ENCODE results near the gene LAMA5. TPM values are rescaled to one million over a fixed set of nuclear protein-coding genes. Genes with fewer than 3 reads are reported as not detected.

Gene LAMA5
- total and polyA plus RNA-seq, 2 experiments from 2014 or later = 201 to 298 TPM

DNA sequence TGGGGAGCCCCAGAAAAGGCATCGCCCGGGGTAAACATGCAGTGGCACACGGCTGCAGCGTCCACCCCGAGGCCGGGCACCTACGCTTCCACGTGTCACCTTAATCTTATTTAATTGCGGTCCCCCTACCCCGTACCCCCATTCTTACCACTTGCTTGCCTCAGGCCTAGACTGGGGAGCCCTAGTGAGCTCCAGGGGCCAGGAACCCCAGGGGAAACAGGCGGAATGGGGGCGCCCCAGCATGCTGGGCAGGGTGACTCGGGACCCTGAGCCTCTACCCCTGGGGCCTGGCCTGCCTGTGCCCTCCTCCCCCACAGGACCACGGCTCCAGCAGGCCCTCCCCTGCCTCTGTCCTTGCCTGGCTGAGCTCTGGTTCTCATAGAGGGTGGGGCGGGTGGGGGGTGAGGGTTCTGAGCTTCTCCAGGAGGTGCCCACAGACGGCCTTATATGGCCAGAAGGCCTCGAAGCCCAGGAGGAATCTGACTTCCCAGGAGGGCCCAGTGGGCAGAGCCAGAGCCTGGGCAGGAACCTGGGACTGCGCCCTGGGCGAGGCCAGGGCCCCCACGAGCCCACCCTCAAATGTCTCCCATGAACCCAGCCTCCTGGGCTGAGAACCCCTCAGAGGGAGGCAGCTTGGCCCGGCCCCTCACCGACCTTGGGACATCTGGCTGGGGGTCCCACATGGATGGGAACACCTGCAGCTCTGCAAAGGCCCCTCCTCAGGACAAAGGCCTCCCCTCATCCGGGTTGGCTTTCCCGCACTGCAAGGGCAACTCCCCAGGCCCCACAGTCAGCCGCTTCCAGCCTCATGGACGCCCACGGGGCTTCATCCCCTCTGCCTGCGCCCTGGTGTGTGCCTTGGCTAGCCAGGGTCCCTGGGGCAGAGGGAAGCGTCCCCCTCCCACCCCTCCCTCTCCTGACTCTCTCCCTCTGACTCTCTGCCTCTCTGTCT lies 5.2 kb upstream of the LAMA5 start (continued):
- no peak for TF ChIP-seq REST (IDR thresholded peaks at IDR 0.05; ENCODE audit: unreplicated experiment)
- TF ChIP-seq EZH2phosphoT487 (IDR thresholded peaks at IDR 0.05; ENCODE audit: unreplicated experiment) = no peak
- no peak for TF ChIP-seq CTCF (conservative IDR thresholded peaks at IDR 0.05; ENCODE audit: low read depth in 2 of 2)
- no peak for TF ChIP-seq ETS1 (IDR thresholded peaks at IDR 0.05)
- TF ChIP-seq JUNB (IDR thresholded peaks at IDR 0.05; ENCODE audit: unreplicated experiment) = no peak
- no peak for TF ChIP-seq ZNF114 (CRISPR knock-in tag; IDR thresholded peaks at IDR 0.05)
- no peak for TF ChIP-seq NANOG (IDR thresholded peaks at IDR 0.05; ENCODE audit: borderline replicate concordance)

DNA sequence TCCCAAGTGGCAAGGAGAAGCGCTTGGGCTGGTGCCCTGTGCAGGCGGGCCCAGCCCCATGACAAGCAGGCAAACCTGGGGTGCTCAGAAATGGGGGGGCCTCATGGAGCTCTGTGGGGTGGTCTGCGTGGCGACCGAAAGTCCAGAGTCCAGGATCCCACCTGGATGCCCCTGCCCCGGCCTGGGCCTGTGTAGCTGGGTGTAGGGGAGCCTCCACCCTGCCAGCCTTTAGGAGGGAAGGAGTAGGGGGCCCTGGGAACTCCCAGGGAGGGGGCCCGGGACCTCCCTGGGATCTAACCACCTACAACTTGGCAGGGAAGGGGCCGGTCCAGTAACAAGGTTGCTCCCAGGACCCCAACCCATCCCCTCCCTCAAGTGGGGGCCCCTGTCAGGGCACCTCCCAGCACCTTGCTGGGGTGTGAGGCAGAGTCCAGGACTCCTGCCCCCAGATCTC lies 4.5 kb upstream of the LAMA5 start:
- no peak overlapping the region for H3K4me2 ChIP-seq
- H3K4me1 ChIP-seq (ENCODE audit: insufficient read depth) = peaks cover 31% of the 10 kb centered on the region
- Mint-ChIP-seq H3K4me3 (no peak overlapping the region), H3K4me1 (peaks cover 35% of the 10 kb centered on the region), H3K9me3 (no peaks in the 10 kb centered on the region; the same call in 2 of the 3 replicates), H3K27ac (no peak overlapping the region), H3K36me3 (ENCODE audit: low read depth) (no peaks in the 10 kb centered on the region; the same call in 2 of the 3 replicates), H3K27me3 (ENCODE audit: insufficient read depth, low read depth, poor library complexity) (peaks cover 20% of the 10 kb centered on the region)
- H3K9me2 ChIP-seq (ENCODE audit: insufficient read depth) = no peaks in the 10 kb centered on the region
- no peak for DNase-seq (ENCODE audit: low spot score)
- no peak for ATAC-seq
- H3F3A ChIP-seq (replicated peaks; ENCODE audit: low read depth) = peaks cover 6% of the 10 kb centered on the region; the same call in 1 of the 2 replicates
- H3K4me3 ChIP-seq = no peak overlapping the region
- no peaks in the 10 kb centered on the region for H3K27me3 ChIP-seq (ENCODE audit: insufficient read depth)
- H2AFZ ChIP-seq = no peak overlapping the region
- H3K36me3 ChIP-seq (ENCODE audit: insufficient read depth) = no peaks in the 10 kb centered on the region
- H4K20me1 ChIP-seq (replicated peaks; ENCODE audit: insufficient read depth) = no peaks in the 10 kb centered on the region
- H3K27ac ChIP-seq (ENCODE audit: low read depth) = no peak overlapping the region
- peaks cover 2% of the 10 kb centered on the region; the same call in 1 of the 2 replicates for H3K79me2 ChIP-seq (replicated peaks; ENCODE audit: insufficient read depth)
- TF ChIP-seq JUNB (IDR thresholded peaks at IDR 0.05; ENCODE audit: unreplicated experiment) (no peak), ETS1 (IDR thresholded peaks at IDR 0.05) (no peak), STAT1 (IDR thresholded peaks at IDR 0.05; ENCODE audit: unreplicated experiment) (no peak), POLR2AphosphoS5 (IDR thresholded peaks at IDR 0.05; ENCODE audit: low read depth) (no peak), ZNF331 (CRISPR knock-in tag; IDR thresholded peaks at IDR 0.05; ENCODE audit: low read depth) (no peak)

All from GM23338 (cell line).